Endodermal cell (in vitro differentiated cells): ENCODE results near the gene ERCC3. TPM values are rescaled to one million over a fixed set of nuclear protein-coding genes. Genes with fewer than 3 reads are reported as not detected.
A peak's percentile ranks its signal among the peaks of the same experiment; 100 is the strongest.

ENCODE experiments used
- DNase-seq: peaks from one replicate; pipeline ENCODE4 v3.0.0-alpha.2; 2017
- H3K27ac ChIP-seq: 2 replicates; pipeline ENCODE4 v1.5.1; 2013; ENCODE audit warnings: mild to moderate bottlenecking, low read depth, low read length, moderate library complexity
- H3K27me3 ChIP-seq: 2 replicates; pipeline ENCODE4 v1.6.1; 2013; ENCODE audit warnings: mild to moderate bottlenecking, low read length, moderate library complexity; ENCODE audit not compliant: insufficient read depth, control insufficient read depth, poor library complexity, severe bottlenecking
- H3K36me3 ChIP-seq: 2 replicates; pipeline ENCODE4 v1.7.0; 2013; ENCODE audit warnings: mild to moderate bottlenecking, low read length, moderate library complexity; ENCODE audit not compliant: control insufficient read depth, insufficient read depth
- H3K4me1 ChIP-seq: one replicate; pipeline ENCODE4 v1.7.0; 2013; ENCODE audit warnings: low read length; ENCODE audit not compliant: control insufficient read depth, insufficient read depth
- H3K4me3 ChIP-seq: 2 replicates; pipeline ENCODE4 v1.5.1; 2013; ENCODE audit warnings: mild to moderate bottlenecking, low read length, moderate library complexity
- H3K9ac ChIP-seq: 2 replicates; pipeline ENCODE4 v1.6.1; 2013; ENCODE audit warnings: mild to moderate bottlenecking, low read length, moderate library complexity; ENCODE audit not compliant: poor library complexity, severe bottlenecking; ENCODE audit errors: extremely low read depth
- H3K9me3 ChIP-seq: 2 replicates; pipeline ENCODE4 v1.6.1; 2013; ENCODE audit warnings: mild to moderate bottlenecking, low read length, moderate library complexity; ENCODE audit not compliant: control insufficient read depth
- H3K27ac Mint-ChIP-seq: 2 replicates; pipeline ENCODE4 v1.8.0; 2020; ENCODE audit warnings: mixed read lengths
- H3K27me3 Mint-ChIP-seq: 2 replicates; pipeline ENCODE4 v1.8.0; 2021; ENCODE audit warnings: mild to moderate bottlenecking, mixed read lengths; ENCODE audit not compliant: insufficient read depth
- H3K36me3 Mint-ChIP-seq: 2 replicates; pipeline ENCODE4 v1.8.0; 2020; ENCODE audit warnings: low read depth, mixed read lengths
- H3K4me1 Mint-ChIP-seq: 2 replicates; pipeline ENCODE4 v1.8.0; 2020; ENCODE audit warnings: mixed read lengths
- H3K4me3 Mint-ChIP-seq: 2 replicates; pipeline ENCODE4 v1.8.0; 2020; ENCODE audit warnings: mild to moderate bottlenecking, moderate library complexity, mixed read lengths
- H3K9me3 Mint-ChIP-seq: 2 replicates; pipeline ENCODE4 v1.8.0; 2020; ENCODE audit warnings: mild to moderate bottlenecking, mixed read lengths
- WGBS, 2 experiments: methylation state at CpG; one replicate each; pipeline versions ENCODE4 v1.1.5 to v1.1.7; 2013; ENCODE audit warnings: missing lambda C conversion rate in 2 of 2, mixed read lengths in 1 of 2; ENCODE audit not compliant: insufficient coverage in 1 of 2, insufficient read length in 1 of 2; 5-methylcytosine and 5-hydroxymethylcytosine counted together
- total RNA-seq, 2 donors: library from RNA; stranded (reverse); fragmentation: NEBNext Ultra II Directional in 1 of 2; extraction: Animal tissue kit (Norgen Biotek cat#: 25700) in 1 of 2; gene quantifications; 2 replicates in 1 of 2; 3 replicates in 1 of 2; pipeline ENCODE4 v1.2.1, GENCODE V29; 2021
- TF ChIP-seq, protein P1 (sequence below): fragments of 200-600 bp; sonication (generic); conservative IDR thresholded peaks from 2 replicates; pipeline ENCODE4 v1.5.0; 2021; ENCODE audit warnings: antibody characterized with exemption, mild to moderate bottlenecking

ERCC3 gene
- total RNA-seq, 2 donors from 2014 or later: 64.5 to 72.6 TPM

DNA sequence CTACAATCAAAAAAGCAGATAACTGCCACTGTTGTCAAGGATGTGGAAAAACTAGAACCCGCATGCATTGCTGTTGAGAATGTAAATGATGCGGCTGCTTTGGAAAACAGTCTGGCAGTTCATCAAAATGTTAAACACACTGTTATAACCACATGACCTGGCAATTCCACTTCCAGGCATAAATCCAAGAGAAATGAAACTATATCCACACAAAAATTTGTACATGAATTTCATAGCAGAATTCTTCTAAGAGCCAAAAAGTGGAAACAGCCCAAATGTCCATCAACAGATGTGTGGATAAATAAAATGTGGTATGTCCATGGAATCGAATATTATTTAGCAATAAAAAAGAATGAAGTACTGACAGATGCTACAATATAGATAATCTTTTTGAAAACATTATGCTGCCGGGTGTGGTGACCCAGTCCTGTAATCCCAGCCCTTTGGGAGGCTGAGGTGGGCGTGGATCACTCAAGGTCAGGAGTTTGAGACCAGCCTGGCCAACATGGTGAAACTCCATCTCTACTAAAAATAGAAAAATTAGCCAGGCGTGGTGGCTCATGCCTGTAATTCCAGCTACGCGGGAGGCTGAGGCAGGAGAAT lies 32.0 kb downstream of the ERCC3 start:
- peaks cover 84% of the 10 kb centered on the region for H3K36me3 Mint-ChIP-seq
- peaks cover 18% of the 10 kb centered on the region for H3K9me3 Mint-ChIP-seq
- TF ChIP-seq, protein P1, sequence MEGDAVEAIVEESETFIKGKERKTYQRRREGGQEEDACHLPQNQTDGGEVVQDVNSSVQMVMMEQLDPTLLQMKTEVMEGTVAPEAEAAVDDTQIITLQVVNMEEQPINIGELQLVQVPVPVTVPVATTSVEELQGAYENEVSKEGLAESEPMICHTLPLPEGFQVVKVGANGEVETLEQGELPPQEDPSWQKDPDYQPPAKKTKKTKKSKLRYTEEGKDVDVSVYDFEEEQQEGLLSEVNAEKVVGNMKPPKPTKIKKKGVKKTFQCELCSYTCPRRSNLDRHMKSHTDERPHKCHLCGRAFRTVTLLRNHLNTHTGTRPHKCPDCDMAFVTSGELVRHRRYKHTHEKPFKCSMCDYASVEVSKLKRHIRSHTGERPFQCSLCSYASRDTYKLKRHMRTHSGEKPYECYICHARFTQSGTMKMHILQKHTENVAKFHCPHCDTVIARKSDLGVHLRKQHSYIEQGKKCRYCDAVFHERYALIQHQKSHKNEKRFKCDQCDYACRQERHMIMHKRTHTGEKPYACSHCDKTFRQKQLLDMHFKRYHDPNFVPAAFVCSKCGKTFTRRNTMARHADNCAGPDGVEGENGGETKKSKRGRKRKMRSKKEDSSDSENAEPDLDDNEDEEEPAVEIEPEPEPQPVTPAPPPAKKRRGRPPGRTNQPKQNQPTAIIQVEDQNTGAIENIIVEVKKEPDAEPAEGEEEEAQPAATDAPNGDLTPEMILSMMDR: no peak

DNA sequence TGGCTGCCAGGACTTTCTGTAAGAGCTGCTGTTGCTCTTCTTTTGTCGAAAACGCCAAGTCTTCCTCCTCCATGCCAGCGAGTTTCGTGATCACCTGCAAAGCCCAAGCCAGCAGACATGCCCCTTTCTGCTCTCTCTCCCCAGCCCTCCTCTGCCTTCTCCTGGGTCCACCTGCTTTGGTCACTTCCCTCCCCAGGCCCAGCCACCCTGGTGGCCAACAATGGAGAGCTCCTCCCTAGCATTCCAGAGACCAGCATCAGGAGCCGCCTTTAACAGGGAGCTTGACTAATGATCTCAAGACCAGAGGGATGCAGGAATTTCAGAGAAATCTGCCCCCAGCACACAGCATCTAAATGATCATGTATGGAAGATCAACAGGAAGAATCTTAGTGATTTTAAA lies 34.6 kb downstream of the ERCC3 start:
- H3K4me3 ChIP-seq: no peak overlapping the region
- H3K4me3 Mint-ChIP-seq: no peak overlapping the region
- H3K27ac ChIP-seq: no peak overlapping the region
- H3K36me3 Mint-ChIP-seq: peaks cover 74% of the 10 kb centered on the region
- H3K4me1 Mint-ChIP-seq: no peaks in the 10 kb centered on the region
- 93 to 100% methylated on average over 5 of the region's 5 CpGs for WGBS, 2 experiments
- H3K4me1 ChIP-seq: no peaks in the 10 kb centered on the region
- H3K27ac Mint-ChIP-seq: no peak overlapping the region
- no peaks in the 10 kb centered on the region for H3K27me3 ChIP-seq
- no peaks in the 10 kb centered on the region for H3K27me3 Mint-ChIP-seq
- no peak overlapping the region for H3K9ac ChIP-seq
- TF ChIP-seq, protein P1: no peak
- DNase-seq: peak; percentile 50
- no peaks in the 10 kb centered on the region for H3K9me3 ChIP-seq
- peaks cover under 1% of the 10 kb centered on the region for H3K9me3 Mint-ChIP-seq
- H3K36me3 ChIP-seq: peaks cover 65% of the 10 kb centered on the region

More for the DNA sequence above, 32.0 kb downstream of the ERCC3 start:
- Histone ChIP-seq H3K4me3 (no peak overlapping the region), H3K4me1 (no peaks in the 10 kb centered on the region), H3K36me3 (peaks cover 74% of the 10 kb centered on the region), H3K27me3 (no peaks in the 10 kb centered on the region), H3K27ac (no peak overlapping the region), H3K9ac (no peak overlapping the region), H3K9me3 (peaks cover 12% of the 10 kb centered on the region)
- Mint-ChIP-seq H3K27ac (no peak overlapping the region), H3K4me3 (no peak overlapping the region), H3K27me3 (no peaks in the 10 kb centered on the region), H3K4me1 (no peaks in the 10 kb centered on the region)
- WGBS, 2 experiments: 94 to 96% methylated on average over 4 to 8 of the region's 8 CpGs
- DNase-seq: no peak

DNA sequence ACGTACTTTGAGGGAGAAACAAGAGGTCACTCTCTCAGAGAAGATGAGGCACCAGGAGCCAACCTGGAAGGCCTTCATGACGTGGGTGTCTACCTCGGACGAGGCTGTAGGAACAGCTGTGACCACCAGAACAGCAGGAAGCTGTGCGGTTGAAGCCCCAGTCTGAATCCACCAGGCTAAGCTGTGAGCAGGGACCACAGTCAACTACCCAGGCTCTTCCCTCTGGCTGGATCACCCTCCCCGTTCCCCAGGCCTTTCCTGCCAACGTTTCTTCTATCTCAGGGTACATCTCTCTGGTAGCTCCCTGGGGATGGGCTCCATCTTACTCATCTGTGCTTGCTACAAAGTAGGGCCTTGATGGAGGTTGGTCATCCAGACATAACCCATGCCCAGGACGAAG lies 37.1 kb downstream of the ERCC3 start:
- DNase-seq: no peak
- peaks cover 55% of the 10 kb centered on the region for H3K36me3 ChIP-seq
- no peaks in the 10 kb centered on the region for H3K4me1 Mint-ChIP-seq
- TF ChIP-seq, protein P1: no peak
- no peak overlapping the region for H3K9ac ChIP-seq
- H3K27me3 Mint-ChIP-seq: no peaks in the 10 kb centered on the region
- no peak overlapping the region for H3K4me3 Mint-ChIP-seq
- no peaks in the 10 kb centered on the region for H3K27me3 ChIP-seq
- no peaks in the 10 kb centered on the region for H3K4me1 ChIP-seq
- no peaks in the 10 kb centered on the region for H3K9me3 ChIP-seq
- H3K4me3 ChIP-seq: no peak overlapping the region
- H3K9me3 Mint-ChIP-seq: no peaks in the 10 kb centered on the region
- no peak overlapping the region for H3K27ac Mint-ChIP-seq
- H3K27ac ChIP-seq: no peak overlapping the region
- WGBS, 2 experiments: 92 to 100% methylated on average over 8 of the region's 8 CpGs
- H3K36me3 Mint-ChIP-seq: peaks cover 55% of the 10 kb centered on the region
